K562 (cell line): ENCODE data around the gene ADORA2B. TPM values are rescaled to one million over a fixed set of nuclear protein-coding genes. Genes with fewer than 3 reads are reported as not detected.

ENCODE experiments used
- CUX1 ChIP-seq: fragments of 200-800 bp; sonication (Bioruptor generic); IDR thresholded peaks from 2 replicates; pipeline ENCODE4 v1.6.1; 2016; ENCODE audit warnings: missing genetic modification characterization, missing compliant biosample characterization
- E2F6 ChIP-seq, 2 experiments: IDR thresholded peaks; 2 replicates each; pipeline ENCODE4 v1.6.1; 2011; ENCODE audit warnings: borderline replicate concordance in 1 of 2, control low read depth in 1 of 2, low read depth in 1 of 2, low read length in 1 of 2, mild to moderate bottlenecking in 1 of 2, mixed read lengths in 1 of 2, moderate library complexity in 1 of 2; ENCODE audit not compliant: insufficient read depth in 1 of 2, insufficient read length in 1 of 2, poor library complexity in 1 of 2, severe bottlenecking in 1 of 2; ENCODE audit errors: extremely low read depth in 1 of 2
- FOXP1 ChIP-seq: sonication (generic); formaldehyde crosslinking; IDR thresholded peaks from 2 replicates; pipeline ENCODE4 v1.8.0; 2022; ENCODE audit warnings: mild to moderate bottlenecking, missing genetic modification reagents
- KLF1 ChIP-seq: fragments of 450-650 bp; IDR thresholded peaks from 2 replicates; pipeline ENCODE4 v1.6.1; 2016; ENCODE audit warnings: missing genetic modification characterization, missing compliant biosample characterization
- USF2 ChIP-seq: sonication (generic); formaldehyde crosslinking; IDR thresholded peaks from 2 replicates; pipeline ENCODE4 v1.5.0; 2020; ENCODE audit warnings: missing genetic modification reagents
- ZNF764 ChIP-seq: fragments of 250-450 bp; sonication (Bioruptor Pico); IDR thresholded peaks from 2 replicates; pipeline ENCODE4 v1.4.0; 2020; ENCODE audit warnings: low read depth, mild to moderate bottlenecking, moderate library complexity
- polyA plus RNA-seq, 8 experiments: library from polyadenylated mRNA; depleted of rRNA in 4 of 8; stranded (reverse) in 5 of 8; unstranded in 3 of 8; fragments of >200 nt; fragmentation: Nextera tagmentation in 2 of 8; fragmentation: Illumina TruSeq in 1 of 8; extraction: Ambion mirVana in 2 of 8; extraction: Trizol in 1 of 8; gene quantifications; 2 replicates each; pipeline versions ENCODE4 v1.2.1 to v1.2.3, GENCODE V29; 2011 to 2014; ENCODE audit warnings: inconsistent platforms in 1 of 8, missing spikeins in 1 of 8
- total RNA-seq, 7 experiments: library from RNA; depleted of rRNA in 6 of 7; stranded (reverse); fragments of >200 nt in 6 of 7; fragmentation: Illumina TruSeq in 2 of 7; extraction: Trizol in 2 of 7; gene quantifications; 2 replicates each; pipeline versions ENCODE4 v1.2.1 to v1.2.3, GENCODE V29; 2011 to 2021; ENCODE audit warnings: low replicate concordance in 1 of 7
- TF ChIP-seq, protein P1 (sequence below): fragments of 450-650 bp; formaldehyde crosslinking; IDR thresholded peaks from 2 replicates; pipeline ENCODE4 v1.4.0; 2022; ENCODE audit warnings: mild to moderate bottlenecking, moderate library complexity
- TF ChIP-seq, protein P2 (sequence below): fragments of 450-650 bp; IDR thresholded peaks from 2 replicates; pipeline ENCODE4 v1.6.1; 2016; ENCODE audit warnings: low read depth

Gene ADORA2B
- total and polyA plus RNA-seq, 9 of the 15 experiments (the other 6 are each of a cell fraction or from before 2014, with no cell fraction given) = 6.4 to 16.6 (median 10.5) TPM

- TF ChIP-seq CUX1 (CRISPR knock-in tag) = no peak
- TF ChIP-seq, protein P1, sequence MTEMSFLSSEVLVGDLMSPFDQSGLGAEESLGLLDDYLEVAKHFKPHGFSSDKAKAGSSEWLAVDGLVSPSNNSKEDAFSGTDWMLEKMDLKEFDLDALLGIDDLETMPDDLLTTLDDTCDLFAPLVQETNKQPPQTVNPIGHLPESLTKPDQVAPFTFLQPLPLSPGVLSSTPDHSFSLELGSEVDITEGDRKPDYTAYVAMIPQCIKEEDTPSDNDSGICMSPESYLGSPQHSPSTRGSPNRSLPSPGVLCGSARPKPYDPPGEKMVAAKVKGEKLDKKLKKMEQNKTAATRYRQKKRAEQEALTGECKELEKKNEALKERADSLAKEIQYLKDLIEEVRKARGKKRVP = no peak
- TF ChIP-seq, protein P2, sequence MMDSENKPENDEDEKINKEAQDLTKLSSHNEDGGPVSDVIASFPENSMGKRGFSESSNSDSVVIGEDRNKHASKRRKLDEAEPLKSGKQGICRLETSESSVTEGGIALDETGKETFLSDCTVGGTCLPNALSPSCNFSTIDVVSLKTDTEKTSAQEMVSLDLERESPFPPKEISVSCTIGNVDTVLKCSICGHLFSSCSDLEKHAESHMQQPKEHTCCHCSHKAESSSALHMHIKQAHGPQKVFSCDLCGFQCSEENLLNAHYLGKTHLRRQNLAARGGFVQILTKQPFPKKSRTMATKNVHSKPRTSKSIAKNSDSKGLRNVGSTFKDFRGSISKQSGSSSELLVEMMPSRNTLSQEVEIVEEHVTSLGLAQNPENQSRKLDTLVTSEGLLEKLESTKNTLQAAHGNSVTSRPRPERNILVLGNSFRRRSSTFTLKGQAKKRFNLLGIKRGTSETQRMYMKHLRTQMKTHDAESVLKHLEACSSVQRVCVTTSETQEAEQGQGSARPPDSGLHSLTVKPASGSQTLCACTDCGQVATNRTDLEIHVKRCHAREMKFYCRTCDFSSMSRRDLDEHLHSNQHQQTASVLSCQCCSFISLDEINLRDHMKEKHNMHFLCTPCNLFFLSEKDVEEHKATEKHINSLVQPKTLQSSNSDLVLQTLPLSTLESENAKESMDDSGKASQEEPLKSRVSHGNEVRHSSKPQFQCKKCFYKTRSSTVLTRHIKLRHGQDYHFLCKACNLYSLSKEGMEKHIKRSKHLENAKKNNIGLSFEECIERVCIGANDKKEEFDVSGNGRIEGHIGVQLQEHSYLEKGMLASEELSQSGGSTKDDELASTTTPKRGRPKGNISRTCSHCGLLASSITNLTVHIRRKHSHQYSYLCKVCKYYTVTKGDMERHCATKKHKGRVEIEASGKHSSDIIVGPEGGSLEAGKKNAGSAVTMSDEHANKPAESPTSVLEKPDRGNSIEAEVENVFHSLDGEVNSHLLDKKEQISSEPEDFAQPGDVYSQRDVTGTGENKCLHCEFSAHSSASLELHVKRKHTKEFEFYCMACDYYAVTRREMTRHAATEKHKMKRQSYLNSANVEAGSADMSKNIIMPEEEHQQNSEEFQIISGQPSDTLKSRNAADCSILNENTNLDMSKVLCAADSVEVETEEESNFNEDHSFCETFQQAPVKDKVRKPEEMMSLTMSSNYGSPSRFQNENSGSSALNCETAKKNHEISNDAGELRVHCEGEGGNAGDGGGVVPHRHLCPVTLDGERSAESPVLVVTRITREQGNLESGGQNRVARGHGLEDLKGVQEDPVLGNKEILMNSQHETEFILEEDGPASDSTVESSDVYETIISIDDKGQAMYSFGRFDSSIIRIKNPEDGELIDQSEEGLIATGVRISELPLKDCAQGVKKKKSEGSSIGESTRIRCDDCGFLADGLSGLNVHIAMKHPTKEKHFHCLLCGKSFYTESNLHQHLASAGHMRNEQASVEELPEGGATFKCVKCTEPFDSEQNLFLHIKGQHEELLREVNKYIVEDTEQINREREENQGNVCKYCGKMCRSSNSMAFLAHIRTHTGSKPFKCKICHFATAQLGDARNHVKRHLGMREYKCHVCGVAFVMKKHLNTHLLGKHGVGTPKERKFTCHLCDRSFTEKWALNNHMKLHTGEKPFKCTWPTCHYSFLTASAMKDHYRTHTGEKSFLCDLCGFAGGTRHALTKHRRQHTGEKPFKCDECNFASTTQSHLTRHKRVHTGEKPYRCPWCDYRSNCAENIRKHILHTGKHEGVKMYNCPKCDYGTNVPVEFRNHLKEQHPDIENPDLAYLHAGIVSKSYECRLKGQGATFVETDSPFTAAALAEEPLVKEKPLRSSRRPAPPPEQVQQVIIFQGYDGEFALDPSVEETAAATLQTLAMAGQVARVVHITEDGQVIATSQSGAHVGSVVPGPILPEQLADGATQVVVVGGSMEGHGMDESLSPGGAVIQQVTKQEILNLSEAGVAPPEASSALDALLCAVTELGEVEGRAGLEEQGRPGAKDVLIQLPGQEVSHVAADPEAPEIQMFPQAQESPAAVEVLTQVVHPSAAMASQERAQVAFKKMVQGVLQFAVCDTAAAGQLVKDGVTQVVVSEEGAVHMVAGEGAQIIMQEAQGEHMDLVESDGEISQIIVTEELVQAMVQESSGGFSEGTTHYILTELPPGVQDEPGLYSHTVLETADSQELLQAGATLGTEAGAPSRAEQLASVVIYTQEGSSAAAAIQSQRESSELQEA = no peak
- no peak for TF ChIP-seq KLF1 (tag)
- TF ChIP-seq USF2 (CRISPR knock-in tag) = no peak
- no peak for TF ChIP-seq E2F6 (IDR thresholded peaks at IDR 0.05; ENCODE audit: borderline replicate concordance in 1 of 2, extremely low read depth in 1 of 2, insufficient read depth in 1 of 2, insufficient read length in 1 of 2, low read depth in 1 of 2, low read length in 1 of 2, poor library complexity in 1 of 2, severe bottlenecking in 1 of 2)
- no peak for TF ChIP-seq FOXP1
- no peak for TF ChIP-seq ZNF764 (CRISPR knock-in tag)
Measured at GRCh38 chr17:15900871-15901270, 44.1 kb upstream of the ADORA2B start (continued).
